GM18951 (cell line): ENCODE measurements around the gene MSH2.

Experiments used
- POLR2A ChIP-seq: IDR thresholded peaks from 4 replicates; pipeline ENCODE4 v1.6.1; 2011; ENCODE audit warnings: mild to moderate bottlenecking; ENCODE audit not compliant: insufficient read length, insufficient read depth; ENCODE audit errors: extremely low read depth
- in situ Hi-C: fragments of 300-500 bp; cut with MboI; formaldehyde crosslinking; loops from one replicate; pipeline ENCODE4 v1.12.0; 2022; ENCODE audit warnings: low sequenced_read_pairs, mixed read lengths, inconsistent platforms; ENCODE audit not compliant: unreplicated experiment

The MSH2 gene

GRCh38 chr2:47531378-47532042 is 128.6 kb downstream of the MSH2 start:
- in situ Hi-C loops: no loop called here
- no peak for TF ChIP-seq POLR2A
